HG02759 (cell line): Measurements from ENCODE around the gene CTSS.
"Not testable (repeated sequence)": the region's sequence is repeated elsewhere in the genome, so short reads cannot be mapped to it uniquely, and the experiment has no call there.

ENCODE experiments used
- ATAC-seq: cut with Tn5 transposase; IDR thresholded peaks from one replicate; pipeline ENCODE4 v1.9.1; 2021; ENCODE audit warnings: mild to moderate bottlenecking, moderate library complexity; ENCODE audit not compliant: unreplicated experiment

CTSS gene

DNA sequence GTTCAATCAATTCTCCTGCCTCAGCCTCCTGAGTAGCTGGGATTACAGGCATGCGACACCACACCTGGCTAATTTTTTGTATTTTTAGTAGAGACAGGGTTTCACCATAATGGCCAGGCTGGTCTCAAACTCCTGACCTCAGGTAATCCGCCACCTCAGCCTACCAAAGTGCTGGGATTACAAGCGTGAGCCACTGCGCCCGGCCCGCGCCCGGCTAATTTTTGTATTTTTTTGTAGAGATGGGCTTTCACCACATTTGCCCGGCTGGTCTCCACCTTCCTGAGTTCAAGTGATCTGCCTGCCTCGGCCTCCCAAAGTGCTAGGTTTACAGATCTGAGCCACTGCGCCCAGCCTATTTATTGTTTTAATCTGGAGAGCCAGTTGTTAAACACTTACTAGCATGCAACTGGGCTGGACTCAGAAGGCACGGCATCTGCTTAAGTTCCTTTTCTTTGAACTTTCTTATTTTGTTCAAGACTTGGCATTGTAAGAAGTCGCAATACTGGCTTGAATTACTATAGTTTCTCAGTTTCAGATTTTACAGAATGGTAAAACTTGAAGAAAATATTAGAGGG lies 10.4 kb upstream of the CTSS start:
- not testable (repeated sequence) for ATAC-seq

DNA sequence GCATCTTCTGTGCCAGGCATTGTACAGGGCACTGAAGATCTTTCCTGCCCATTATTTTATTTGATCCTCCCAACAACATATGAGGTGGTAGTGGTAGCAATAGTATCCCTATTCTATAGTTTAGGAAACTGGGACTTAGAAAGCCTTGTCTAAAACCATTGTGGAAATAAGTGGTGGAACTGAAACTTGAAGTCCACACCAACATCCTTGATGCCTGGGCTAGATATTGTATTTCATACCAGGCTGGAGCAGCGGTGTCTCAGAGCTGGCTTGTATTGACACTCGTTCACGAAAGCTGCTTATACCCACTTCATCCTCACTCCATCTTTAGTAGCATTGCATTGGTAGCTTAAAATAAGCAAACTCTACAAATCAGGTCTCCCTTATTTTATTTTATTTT lies 9.7 kb upstream of the CTSS start:
- ATAC-seq = no peak

DNA sequence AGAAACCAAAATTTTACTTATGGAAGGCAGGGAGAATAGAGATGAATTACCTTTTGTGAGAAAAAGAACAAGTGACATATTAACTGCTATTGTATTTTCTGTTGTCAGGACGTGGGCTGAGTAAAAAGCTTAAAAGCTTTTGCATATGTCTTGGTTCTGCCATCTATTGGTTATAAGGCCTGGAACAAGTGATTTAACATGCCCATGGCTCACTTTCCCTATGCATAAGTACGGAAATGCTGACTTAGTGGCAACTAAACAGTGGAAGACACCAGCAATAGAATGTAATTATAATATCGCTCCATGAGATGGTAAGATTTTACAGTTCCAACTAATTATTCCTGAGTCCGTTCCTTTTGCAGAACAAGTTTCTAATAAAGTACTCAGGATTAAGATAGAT lies 6.7 kb upstream of the CTSS start:
- ATAC-seq = no peak

DNA sequence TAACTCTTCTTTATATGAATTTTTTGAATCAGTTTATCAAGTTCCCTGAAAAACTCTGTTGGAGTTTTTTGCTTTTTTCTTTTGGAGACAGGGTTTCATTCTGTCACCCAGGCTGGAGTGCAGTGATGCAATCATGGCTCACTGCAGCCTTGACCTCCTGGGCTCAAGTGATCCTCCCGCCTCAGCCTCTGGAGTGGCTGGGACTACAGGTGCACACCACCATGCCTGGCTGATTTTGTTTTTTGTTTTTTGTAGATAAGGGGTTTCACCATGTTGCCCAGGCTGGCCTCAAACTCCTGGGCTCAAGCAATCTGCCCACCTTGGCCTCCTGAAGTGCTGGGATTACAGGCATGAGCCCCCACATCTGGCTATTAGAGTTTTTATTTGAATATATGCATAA lies 2.1 kb upstream of the CTSS start:
- not testable (repeated sequence) for ATAC-seq

DNA sequence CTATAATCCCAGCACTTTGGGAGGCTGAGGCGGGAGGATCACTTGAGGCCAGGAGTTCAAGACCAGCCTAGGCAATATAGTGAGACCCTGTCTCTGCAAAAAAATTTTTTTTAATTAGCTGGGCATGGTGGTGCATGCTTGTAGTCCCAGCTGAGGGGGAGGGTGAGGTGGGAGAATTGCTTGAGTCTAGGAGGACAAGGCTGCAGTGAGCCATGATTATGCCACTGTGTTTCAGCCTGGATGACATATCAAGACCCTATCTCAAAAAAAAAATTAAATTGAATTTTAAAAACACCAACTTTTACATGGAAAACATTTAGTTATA lies 361 bp upstream of the CTSS start:
- not testable (repeated sequence) for ATAC-seq

DNA sequence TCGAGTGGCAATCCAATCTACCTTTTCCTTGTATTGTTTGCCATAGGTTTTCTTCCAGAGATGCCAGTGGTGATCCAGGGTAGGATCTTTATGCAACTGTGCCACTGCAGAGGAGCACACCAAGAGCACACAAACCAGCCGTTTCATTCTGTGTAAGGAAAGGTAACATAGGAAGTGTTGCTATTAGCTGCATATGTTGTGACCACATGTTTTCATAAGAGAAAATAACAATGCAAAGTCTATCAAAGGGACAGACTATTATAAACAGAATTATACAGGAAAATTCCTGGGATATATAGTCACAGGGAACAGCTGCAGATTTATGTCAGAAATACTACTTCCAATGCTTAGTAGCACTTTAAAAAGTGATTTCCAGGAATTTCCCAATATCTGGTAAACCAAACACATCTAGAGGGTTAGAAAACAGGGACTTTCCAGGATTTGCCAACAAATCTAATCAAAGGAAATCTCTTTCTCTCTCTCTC lies 919 bp downstream of the CTSS start:
- no peak for ATAC-seq

DNA sequence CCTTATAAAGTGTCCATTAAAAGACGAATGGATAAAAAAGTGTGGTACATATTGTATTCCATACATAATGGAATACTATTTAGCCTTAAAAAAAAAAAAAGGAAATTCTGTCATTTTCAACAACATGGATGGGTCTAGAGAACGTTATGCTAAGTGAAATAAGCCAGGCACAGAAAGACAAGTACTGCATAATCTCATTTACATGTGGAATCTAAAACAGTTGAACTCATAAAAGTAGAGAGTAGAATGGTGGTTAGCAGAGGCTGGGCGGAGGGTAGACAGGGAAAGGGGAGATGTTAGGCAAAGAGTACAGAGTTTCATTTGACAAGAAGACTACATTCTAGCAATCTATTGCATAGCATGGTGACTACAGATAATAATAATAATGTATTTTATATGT lies 2.6 kb downstream of the CTSS start:
- no peak for ATAC-seq

DNA sequence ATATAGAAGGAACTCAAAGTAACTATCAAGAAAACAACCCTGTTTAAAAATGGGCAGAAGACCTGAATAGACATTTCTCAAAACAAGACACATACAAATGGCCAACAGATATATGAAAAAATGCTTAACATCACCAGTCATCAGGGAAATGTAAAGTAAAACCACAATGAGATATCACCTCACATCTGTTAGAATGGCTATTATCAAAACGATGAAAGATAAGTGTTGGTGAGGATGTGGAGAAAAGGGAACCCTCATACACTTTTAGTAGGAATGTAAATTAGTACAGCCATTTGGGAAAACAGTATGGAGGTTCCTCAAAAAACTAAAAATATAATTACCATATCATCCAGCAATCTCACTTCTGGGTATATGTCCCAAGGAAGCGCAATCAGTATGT lies 3.0 kb downstream of the CTSS start:
- no peak for ATAC-seq

DNA sequence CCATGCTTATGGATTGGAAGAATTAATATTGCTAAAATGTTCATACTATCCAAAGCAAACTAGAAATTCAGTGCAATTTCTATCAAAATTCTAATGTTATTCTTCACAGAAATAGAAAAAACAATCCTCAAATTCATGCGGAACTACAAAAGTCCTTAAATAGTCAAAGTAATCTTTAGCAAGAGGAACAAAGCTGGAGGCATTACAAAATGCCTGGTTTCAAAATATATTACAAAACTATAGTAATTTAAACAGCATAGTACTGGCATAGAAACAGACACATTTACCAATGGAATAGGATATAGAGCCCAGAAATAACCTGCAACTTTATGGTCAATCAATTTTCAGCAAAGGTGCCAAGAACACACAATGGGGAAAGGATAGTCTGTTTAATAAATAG lies 3.8 kb downstream of the CTSS start:
- no peak for ATAC-seq

DNA sequence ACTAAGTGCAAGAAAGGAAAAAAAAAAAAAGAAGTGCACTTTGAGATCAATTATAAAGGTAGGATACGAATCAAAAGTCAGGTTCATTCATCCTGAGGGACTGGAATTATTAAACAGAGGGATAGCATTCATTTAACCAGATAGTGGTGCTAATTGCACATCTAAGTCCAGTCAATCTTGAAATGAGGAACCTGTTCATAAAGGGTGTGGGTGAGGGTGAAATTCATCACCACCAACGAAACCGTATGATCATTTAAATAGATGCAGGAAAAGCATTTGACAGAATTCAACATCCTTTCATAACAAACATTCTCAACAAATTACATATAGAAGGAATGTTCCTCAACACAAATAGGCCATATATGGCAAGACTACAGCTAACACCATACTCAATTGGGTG lies 5.6 kb downstream of the CTSS start:
- ATAC-seq = no peak

DNA sequence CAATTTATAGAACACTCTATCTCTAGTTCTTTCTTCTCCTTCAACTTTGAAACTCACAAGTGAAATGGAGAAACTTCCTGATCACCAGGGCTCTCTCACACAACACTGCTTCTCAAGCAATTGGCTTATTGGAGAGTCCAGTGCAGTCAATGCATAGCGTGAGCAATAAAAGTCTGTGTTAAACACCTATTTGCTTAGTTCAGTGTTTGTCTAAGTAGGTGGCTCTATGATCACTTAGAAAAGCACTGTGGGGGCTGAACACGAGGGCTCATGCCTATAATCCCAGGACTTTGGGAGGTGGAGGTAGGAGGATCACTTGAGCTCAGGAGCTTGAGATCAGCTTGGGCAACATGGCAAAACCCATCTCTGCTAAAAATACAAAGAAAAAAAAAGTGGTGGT lies 12.2 kb downstream of the CTSS start:
- ATAC-seq = no peak

DNA sequence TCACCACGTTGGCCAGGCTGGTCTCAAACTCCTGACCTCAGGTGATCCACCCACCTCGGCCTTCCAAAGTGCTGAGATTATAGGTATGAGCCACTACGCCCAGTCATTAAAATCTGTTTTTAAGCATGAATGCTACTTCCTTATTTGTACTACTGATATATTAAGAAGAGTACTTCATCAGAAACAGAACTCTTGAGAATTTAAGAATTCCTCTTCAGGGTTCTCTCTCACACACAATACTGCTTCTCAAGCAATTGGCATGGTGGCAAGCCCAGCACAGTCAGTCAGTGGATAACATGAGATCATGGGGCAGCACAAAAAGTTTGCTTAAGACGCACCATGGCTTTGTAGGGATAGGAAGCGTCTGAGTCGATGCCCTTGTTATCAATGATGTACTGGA lies 14.1 kb downstream of the CTSS start:
- ATAC-seq = no peak

DNA sequence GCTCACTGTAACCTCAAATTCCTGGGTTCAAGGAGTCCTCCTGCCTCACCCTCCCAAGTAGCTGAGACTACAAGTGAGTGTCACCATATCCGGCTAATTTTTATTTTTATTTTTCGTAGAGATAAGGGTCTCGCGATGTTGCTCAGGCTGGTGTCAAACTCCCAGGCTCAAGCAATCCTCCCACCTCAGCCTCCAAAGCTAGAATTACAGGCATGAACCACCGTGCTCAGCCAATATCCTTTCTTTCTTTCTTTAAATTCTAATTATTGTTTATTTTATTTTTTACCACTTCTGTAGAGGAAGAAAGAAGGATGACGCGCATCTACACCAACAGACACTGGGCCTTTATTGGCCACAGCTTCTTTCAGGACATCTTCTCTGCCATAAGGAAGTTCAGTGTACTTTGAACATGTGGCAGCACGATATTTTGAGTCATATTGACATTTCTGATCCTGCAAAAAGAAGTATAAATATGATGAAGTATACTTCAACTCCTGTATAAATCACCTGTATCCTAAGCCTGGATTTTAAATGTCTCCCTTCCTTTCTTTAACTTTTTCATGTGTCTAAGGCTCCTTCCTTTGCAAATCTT lies 15.8 kb downstream of the CTSS start:
- ATAC-seq = no peak

DNA sequence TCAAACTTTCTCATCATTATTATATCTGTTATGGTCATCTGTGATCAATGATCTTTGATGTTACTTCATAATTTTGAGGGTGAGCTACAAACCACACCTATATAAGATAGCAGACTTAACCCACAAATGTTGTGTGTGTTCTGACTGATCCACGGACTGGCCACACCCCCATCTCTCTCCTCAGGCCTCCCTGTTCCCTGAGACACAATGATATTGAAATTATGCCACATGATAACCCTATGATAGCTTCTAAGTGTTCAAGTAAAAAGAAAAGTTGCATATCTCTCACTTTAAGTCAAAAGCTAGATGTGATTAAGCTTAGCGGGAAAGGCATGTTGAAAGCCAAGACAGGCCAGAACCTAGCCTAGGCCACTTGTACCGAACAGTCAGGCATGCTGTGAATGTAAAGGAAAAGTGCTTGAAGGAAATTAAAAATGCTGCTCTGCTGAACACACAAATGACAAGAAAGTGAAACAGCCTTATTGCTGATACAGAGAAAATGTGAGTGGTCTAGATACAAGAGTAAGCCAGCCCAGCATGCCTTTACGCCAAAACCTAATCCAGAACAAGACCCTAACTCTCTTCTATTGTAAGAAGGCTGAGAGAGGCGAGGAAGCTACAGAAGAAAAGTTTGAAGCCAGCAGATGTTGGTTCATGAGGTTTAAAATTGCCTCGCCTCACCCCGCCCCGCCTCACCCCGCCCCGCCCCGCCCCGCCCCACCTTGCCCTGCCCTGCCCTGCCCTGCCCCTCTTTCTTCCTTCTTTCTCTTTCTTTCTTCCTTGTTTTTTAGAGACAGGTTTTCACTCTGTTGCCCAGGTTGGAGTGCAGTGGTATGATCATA lies 16.5 kb downstream of the CTSS start:
- no peak for ATAC-seq

DNA sequence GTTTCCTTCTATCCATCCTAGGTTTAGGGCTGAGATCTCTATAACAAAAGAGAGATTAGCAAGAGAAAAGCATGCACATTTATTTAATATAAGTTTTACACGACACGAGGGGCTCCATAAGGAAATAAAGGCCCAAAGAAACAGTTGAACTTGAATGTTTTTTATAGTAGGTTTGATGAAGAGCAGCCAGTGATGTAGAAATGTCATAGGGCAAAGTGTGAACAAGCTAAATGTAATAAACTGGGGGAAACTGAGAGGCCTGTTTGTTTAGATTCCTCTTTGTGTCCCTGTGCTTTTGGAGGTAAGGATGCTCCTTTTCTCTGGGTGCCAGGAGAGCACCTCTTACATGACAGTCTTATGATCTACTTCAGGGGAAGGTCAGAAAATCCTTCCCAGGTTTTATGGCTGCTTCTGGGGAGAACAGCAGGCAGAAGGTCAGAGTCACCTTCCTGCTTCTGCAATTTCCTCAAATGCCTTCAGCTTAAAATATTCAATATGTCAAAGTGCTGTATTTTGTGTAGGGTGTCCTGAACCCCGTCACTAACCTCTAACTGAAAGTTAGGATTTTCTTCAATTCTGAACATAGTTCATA lies 35.4 kb downstream of the CTSS start:
- ATAC-seq = no peak

DNA sequence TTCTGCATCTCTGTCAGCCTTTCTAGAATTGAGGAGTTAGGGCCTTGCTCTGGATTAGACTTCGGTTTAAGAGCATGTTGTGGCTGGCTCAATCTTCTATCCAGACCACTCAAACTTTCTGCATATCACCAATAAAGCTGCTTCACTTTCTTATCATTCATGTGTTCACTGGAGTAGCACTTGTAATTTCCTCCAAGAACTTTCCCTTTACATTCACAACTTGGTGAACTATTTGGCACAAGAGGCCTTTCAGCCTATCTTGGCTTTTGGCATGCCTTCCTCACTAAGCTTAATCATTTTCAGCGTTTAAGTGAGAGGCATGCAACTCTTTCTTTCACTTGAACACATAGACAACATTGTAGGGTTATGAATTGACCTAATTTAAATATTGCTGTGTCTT lies 41.2 kb downstream of the CTSS start:
- ATAC-seq = no peak

DNA sequence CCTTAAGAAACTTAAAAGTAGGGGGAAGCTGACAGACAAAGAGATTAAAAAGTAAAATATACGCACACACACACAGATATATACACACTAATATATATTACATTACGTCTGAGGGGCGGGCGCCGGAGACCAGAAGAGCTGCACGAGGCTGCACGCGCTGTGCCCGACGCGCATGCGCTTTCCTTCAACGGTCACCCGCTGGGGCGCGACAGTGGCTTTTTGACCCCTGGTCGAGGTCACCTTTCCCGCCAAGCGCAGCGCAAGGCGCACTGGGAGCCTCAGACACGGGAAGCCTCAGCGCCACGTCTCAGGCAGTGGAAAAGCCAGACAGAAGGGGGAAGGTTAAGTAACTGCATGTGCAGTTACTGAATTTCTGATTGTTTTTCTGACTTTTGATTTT lies 44.9 kb downstream of the CTSS start, which contains the start of gene HORMAD1:
TSS of gene HORMAD1 (minus strand) at position 193 of the 400 bp plus-strand sequence. CDS start 1,390 bp downstream, outside the sequence.
- ATAC-seq = no peak

DNA sequence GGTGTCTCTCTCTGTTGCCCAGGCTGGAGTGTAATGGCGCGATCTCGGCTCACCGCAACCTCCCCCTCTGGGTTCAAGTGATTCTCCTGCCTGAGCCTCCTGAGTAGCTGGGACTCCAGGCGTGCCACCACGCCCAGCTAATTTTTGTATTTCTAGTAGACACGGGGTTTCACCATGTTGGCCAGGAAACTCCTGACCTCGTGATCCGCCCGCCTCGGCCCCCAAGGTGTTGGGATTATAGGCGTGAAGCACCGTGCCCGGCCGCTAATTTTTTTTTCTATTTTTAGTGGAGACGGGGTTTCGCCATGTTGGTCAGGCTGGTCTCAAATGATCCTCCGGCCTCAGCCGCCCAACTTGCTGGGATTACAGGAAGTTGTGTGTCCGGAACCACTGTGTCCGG lies 45.5 kb downstream of the CTSS start:
- ATAC-seq = no peak

DNA sequence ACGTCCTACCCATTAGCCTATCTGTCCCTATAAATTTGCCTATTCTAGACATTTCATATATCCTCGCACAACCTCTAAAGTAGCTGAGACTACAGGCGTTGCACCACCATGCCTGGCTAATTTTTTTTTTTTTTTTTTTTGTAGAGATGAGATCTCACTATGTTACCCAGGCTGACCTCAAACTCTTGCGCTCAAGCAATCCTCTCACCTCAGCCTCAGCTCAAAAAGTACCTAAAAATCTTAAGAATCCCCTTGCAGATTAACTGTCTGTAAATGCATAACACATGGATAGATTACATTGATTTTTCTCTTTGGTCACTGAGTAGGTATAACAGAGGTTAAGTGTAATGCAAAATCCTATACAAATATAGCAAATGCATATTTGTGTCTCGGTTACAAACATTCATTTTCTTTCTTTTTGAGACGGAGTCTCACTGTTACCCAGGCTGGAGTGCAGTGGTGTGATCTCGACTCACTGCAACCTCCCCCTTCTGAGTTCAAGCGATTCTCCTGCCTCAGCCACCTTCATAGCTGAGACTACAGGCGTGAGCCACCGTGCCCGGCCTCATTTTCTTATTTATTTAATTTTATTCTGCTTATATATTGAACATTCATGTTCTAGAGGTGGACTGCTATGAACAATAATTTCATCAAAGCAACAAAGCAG lies 47.2 kb downstream of the CTSS start:
- ATAC-seq = no peak

DNA sequence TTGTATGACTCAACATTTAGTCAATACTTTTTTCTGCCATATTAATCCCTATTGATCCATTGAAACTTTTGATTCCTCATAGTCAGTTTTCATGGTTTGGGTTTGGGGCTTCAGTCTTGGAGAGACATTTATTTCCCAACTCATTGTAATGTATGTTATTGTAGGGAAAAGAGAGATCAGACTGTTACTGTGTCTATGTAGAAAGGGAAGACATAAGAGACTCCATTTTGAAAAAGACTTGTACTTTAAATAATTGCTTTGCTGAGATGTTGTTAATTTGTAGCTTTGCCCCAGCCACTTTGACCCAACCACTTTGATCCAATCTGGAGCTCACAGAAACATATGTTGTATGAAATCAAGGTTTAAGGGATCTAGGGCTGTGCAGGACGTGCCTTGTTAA lies 56.5 kb downstream of the CTSS start:
- ATAC-seq = not testable (repeated sequence)

DNA sequence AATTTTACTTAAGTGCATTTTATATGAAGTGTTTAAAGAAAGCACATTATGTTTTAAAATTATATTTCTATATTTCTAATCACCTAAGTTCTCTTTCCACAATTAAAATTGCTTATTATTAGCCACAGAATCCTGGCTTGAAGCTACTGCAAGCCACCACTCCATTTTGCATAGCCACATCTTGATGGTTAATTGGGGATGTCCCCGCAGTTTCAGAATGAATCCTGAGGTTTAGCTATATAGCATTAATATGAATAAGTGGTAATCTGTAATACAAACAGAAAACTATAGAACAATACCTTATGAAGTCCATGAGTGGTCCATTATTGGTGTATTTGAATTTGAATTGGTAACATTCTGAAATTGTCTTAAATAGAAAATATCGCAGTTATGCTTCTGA lies 57.0 kb downstream of the CTSS start:
- ATAC-seq = no peak
